HG03196 (cell line): ENCODE results near the gene KSR2.

Experiments
- ATAC-seq: cut with Tn5 transposase; IDR thresholded peaks from one replicate; pipeline ENCODE4 v1.9.1; 2021; ENCODE audit not compliant: unreplicated experiment

The KSR2 gene

DNA sequence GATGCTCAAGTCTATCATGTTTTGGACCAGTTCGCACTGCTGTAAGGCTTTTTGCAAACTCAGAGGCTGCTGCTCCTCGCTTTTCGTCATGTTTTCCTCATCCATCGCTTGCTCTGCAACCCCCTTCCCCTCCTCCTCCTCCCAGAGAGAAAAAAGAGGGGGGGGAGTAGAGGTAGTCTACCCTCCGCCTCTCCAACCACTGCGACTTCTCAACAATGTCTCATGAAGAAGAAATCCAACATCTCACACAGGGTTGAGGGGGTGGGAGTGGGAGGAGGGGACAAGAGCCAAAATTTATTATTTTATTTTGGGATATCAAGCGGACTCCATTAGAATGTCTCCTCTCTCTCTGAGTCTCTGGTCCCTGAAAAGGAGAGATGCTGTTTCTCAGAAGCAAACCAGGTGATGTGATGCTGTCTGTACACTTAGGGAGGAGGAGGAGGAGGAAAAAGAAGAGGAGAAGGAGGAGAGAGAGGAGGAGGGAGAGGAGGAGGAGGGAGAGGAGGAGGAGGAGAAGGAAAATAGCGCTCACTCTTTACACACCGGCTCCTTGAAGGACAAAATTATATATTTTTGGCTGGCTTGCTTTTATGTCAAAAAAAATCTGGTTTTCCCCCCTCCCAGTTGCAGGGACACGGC, 520 bp downstream of the KSR2 start:
- ATAC-seq = no peak

DNA sequence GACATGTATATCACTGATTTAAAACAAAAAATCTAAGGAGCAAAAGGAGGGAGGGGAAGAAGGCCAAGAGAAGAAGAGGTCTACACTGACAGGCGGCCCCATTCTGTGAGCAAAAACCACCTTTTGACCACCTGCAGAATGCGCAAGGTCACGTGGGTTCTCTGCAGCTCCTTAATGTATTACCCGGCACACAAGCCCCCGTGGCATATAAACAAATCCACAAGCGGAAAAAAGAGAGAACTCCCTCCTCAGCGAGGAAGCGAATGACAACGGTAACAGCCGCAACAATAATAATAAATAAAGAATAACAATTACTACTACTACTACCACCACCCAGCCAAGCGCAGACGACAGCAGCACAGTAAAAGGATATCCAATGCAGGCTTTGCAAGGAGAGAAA, 1.3 kb downstream of the KSR2 start:
- no peak for ATAC-seq

DNA sequence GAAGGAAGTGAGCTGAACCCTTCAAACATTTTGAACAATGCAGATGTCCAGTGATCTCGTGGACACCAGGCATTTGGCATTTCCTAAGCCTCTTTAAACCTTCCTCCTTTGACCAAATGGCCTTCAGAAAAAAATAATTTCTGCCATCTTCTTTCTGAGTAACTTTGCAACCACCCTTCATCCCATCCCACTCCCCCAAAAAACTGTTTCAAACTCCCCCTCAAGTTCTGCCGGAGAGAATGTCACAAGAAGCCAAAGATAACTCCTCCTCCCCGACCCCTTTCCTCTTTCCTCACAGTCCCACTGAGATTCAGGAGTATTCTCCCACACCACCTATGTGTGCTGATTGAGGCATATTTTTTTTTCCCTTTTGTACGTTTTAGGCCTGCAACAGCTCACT, 1.7 kb downstream of the KSR2 start:
- ATAC-seq = no peak

DNA sequence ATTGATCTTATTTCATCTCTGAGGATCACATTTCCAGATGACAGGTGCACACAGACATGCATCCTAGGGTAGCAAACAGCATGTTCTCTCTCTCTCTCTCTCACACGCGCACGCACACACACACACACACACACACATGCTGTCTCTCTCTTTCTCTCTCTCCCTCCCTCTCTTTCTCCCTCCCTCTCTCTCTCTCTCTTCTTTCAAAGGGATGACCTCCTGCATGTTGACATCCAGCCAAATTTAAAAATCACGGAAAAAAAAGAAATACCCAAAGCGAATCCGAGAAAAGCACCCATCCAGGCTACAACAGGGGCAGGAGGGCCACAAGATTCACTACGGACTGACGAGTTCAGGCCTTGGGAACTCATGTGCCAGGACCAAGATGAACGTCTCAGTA, 2.3 kb downstream of the KSR2 start:
- ATAC-seq = no peak

DNA sequence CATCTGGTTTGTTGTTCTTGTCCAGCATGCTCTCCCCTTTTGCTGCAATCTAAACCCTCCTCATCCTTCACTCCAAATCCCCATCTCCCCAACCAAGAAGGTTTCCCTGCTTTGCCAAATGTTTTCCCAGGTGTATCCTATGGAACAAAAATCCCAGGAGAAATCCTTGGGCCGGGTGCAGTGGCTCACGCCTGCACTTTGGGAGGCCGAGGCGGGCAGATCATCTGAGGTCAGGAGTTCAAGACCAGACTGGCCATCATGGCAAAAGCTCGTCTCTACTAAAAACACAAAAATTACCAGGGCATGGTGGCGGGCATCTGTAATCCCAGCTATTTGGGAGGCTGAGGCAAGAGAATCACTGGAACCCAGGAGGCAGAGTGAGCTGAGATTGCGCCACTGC, 5.0 kb downstream of the KSR2 start:
- no peak for ATAC-seq

DNA sequence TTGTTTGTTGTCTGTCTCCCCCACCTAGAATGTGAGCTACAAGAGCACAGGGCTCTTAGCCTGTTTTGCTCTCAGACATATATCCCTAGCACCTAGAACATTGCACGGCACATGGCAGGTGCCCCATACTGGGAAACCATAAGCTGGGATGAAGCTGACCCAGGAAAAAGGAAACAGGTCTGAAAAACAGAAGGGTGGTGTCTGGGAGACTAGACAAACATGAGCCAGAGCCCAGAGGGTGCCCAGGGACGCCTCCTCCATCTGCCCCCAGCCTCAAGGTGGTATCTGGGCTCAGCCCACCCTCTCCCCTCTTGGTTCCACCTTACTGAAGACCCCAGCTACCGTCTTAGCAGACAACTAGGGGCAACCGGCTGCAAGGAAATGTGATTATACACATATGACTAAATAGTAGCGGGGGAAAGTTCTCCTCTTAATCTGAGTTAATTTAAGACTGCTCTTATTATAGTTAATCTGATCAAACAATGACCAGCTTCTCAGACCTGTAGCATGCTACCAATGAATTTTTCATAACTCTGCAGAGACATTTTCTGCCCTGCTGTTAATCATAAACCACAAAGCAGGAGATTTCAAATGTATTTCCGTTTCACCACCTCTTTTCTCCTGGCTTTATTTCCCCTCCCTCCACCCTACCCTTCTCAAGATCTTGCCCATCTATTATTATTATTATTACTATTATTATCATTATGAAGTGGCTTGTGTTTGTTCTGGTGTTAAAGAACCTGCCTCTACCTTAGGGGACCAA, 31.9 kb downstream of the KSR2 start:
- no peak for ATAC-seq

DNA sequence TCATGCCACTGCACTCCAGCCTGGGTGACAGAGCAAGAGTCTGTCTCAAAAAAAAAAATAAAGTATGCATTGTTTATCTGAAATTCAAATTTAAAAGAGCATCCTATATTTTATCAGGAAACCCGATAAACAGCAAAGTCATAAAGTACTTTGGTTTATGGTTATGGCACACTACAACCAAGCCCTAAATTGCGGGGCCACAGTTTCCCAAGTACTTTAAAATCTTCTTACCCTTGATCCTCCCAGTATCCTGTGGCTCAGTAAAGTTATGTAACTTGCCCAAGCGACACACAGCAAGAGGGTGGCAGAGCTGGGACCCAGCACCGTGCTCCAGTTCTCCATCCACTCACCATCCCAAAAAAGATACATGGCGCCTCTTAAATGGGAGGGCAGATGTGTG, 35.2 kb downstream of the KSR2 start:
- ATAC-seq = no peak

DNA sequence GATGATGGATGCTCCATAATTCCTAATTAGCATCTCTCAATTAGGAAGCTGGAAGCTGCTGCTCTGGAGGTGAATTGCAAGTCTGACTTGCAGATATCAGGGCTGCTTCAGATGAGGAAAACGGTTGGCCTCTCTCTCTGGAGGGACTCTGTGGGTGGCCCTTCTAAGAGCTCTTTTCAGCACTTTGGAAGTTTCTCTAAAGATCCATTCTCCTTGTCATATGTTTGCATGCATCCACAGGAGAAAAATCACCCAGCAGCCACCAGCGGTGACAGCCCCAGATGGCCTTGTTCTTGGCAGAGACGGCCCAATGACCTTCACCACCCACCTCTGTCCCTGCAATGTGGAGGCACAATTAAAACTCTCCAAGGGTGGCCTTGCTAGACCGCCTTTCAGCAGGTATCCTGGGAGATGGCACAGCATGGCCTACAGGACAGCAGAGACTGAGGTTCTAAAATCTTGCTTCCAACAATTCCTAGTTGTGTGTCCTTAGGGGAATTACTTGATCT, 42.3 kb downstream of the KSR2 start:
- no peak for ATAC-seq

DNA sequence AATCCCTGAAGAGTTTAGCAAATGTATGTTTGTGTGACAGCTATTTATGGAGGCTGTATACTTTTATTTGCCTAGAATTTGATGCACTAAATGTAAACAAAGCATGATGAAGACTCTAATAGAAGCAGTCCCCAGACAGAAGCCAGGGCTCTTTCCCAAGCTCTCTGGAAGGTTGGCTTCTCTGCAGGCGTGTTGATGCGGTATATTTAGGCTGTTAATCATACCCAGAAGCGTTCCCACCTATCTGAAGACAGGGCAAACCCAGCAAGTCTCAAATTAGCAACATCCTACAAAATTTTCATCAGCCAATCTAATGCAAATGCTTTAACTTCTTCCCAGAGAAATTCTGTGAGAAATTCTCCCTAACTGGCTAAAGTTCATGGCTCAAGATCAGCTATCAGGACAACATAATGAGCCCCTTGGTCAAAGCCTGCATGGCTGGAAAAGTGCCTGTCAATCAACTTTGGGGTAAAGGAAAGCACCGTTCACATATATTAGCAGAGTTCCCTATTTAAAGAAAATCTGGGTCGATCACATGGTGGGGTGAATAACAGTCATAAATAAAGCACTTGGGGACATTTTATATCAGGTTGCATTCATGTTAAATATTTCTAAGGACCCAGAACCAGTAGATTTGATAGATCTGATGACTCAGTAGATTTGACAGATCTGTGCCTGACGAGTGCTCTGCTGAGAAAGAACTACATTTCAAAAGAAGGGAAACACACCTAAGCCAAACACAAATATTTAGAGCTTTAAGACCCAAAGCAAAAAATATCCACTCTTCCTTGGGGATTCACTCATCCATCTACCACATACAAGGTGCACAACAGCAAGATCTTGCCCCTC, 46.6 kb downstream of the KSR2 start:
- ATAC-seq = no peak

DNA sequence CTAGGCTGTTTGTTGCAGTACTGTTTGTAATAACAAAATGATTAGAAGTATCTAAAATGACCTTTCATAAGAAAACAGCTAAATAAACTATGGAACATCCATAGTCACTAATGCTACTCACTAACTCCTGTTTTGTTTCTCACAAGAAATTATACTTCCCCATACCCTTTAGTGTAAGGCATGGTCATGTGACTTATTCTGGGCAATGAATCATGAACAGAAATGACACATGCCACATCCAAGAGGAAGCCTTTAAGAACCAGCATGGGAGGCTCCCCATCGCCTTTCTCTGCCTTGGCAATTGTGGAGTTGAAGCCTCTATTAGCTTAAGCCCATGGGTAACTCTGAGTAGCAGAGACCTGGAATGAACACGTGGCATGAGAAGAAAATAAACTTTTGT, 49.3 kb downstream of the KSR2 start:
- ATAC-seq = no peak

DNA sequence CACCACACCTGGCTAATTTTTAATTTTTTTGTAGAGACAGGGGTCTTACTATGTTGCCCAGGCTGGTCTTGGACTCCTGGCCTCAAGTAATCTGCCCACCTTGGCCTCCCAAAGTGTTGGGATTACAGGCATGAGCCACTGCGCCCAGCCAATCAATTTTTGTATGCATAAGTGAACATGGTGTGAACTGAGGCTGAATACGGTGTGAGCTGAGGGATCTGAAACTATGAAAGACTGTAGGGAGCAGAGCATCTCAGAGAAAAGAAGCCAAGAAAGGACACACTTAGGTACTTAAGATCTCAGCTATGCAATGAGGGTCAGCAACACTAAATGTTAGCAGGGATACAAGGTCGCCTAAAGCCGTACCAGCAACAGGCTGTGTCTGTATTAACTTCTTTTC, 54.1 kb downstream of the KSR2 start:
- no peak for ATAC-seq

DNA sequence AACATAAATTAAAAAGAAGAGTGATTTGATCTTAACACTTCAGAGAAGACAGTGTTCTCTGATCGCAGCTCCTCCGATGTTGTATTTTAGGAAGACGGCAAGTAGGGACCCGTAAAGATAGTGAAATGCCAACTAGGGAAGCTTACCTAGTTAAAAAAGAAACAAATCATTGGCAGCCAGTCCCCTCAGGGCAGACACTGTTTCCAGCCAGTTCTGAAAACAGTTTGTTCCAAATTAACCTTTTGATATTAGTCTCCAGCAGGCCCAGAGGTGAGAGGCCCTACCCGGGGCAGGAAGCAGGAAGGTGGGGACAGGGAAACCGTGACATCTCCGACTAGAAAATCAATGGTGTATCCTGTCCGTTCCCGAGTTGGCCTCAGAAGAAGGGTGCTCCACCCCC, 56.0 kb downstream of the KSR2 start:
- no peak for ATAC-seq

DNA sequence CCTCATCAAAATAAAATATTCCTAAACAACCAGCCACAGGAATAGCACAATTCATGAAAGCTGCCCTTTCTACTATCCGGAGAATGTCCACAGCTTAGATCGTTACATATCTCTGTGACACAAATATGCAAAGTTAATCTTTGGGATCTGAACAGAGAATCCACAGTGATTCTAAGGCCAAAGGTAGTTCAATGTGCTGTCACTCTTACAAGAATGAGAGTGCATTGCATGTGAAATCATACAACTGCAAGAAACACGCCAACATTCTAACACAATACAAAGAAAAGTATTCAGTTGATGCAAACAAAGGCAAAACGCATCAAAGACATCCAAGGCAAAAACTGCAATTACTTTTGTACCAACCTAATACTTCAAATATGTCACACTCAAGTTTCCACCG, 60.4 kb downstream of the KSR2 start:
- ATAC-seq = no peak

DNA sequence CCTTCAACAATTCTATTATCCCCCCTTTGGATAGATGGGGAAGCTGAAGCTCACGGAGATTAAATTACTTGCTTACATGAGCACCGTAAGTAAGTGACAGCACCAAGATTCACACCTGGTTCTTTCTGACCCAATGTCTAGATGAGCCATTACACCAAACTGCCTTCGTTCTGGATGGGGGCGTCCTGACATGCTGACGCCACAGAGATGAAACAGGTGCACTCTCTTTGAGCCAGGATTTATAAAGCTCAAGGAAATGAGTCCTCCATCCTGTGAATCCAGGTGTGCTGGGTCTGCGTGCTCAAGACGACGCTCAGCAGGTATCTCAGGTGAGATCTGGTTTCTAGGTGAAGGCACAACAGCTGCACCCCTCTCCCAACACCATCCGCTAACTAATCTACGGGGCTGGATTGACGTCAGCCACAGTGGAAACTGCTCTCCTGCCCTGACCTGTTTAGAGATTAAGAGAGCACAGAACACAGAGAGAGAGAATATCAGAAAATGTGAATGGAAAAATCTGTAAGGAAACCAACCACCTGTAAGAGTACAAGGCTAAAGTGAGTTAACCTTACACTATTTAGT, 61.6 kb downstream of the KSR2 start:
- no peak for ATAC-seq

DNA sequence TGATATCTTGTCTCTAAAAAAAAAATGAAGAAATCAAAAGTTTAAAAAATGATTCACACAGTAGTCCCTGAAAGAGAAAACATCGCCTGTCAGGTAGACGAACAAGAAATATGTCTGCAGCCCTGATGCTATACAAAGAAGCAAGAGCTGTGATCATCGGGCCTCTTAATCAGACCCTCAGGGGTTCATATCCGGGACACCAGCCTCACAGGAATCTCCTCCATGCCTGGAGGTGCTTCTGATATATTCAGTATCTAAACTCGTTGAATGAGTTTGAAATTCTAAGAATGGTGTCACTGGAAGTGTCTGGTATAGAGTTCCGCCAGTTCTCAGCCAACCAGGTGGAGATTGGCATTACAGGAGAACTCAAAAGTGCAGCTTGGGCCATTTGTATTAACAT, 64.7 kb downstream of the KSR2 start:
- no peak for ATAC-seq

DNA sequence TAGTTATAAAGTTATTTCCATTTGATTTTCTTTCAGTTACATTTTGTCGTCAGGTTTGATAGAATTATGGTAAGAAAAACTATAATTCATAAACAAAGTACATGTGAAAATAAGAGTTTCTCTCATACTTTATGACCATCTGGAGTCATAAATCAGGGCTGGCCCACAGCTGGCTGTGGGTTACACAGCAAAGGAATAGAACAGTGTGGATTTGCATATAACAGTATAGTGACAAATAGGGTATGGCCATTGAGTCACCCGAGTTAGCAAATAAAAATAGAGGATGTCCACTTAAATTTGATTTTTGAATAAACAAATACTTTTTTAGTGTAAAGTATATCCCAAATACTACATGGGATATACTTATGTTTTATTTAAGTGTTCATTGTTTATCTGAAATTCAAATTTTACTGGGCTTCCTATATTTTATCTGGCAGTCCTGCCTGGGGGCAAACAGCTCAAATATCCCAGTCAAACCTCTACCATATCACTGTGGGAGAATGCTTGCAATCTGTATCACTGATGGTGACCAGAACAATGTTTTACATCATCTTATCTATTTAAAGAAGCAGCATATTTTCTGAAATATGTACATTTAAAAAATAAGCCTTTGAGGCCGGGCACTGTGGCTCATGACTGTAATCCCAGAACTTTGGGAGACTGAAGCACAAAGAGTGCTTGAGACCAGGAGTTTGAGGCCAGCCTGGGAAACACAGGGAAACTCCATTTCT, 65.5 kb downstream of the KSR2 start:
- no peak for ATAC-seq

DNA sequence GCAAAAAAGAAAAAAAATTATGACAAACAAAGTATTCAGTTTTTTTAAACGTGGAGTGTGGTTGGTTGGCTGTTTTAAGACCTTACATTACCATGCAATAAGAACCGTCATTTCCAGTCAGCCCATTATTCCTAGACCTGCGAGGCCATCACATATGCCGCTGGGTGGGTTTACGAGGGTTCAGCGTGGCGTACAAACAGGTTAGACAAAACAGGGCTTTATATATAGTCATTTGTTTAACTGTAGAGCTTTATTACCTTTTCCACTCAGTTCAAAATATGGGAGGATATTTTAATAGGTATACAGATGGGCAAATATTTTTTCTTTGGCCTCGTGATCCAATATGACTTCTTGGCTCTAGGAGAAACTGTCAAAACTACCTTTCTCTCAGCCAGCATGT, 67.2 kb downstream of the KSR2 start:
- no peak for ATAC-seq

DNA sequence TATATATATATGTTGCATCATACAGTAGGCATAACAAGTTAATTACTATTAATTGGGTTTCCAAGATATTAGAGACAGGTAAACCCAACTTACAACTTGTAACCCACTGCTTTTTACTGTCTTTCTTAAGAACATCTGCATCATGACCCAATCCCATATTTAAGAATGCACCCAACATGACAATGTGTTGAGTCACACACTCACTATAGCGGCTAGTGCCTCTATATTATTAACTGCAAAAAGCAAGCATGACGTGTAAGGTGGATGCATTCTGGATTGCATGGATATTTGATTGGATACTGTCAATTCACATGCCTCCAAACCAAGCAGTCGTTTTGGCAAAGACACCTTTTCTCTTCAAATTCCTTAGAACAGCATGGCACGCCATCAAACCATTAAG, 68.2 kb downstream of the KSR2 start:
- ATAC-seq = no peak

DNA sequence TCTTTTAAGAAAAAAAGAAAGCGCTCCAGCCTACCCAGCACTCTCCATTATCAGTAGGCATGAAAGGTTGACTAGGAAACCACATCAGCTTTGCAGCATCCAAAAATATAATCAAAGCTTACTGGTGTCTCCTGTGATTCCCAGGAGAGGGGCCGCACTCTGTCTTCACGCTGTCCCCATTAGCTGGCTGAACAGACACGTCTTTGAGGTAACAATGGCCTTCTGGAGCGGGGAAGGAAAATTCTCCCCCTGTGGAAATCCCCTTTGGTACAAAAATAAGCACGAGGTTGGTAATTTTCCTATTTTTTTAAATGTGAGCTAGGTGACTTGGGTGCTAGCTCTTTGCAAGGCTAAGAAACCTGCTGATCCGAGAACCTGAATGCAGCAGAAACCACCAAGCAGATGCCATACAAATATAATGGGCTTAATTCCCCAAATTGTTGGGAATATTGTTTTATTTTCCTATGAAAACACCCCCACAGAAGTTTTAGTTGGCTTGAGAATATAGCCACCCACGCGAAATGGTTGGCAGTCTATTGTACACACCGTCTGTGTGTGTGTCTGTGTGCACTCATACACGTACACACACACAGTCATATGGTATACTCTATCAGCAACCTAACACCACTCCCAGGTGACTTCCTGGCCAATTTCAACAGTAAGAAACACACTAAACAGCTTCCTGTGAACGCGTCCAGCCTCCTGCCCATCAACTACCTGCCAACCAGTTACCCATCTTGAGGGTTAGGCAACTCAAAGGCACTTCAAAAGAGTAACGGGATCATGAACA, 71.2 kb downstream of the KSR2 start:
- no peak for ATAC-seq

DNA sequence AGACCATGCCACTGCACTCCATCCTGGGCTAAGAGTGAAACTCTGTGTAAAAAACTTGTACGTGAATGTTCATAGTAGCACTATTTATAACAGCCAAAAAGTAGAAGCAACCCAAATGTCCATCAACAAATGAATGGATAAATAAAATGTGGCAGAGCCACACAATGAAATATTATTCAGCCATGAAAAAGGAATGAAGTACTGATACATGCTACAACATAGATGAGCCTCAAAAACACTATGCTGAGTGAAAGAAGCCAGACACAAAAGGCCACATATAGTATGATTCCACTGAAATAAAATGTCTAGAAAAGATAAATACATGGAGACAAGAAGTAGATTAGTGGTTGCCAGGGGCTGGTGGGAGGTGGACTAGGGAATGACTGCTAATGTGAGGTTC, 72.8 kb downstream of the KSR2 start:
- ATAC-seq = no peak
